ENCODE data around the gene RAB20.

Gene RAB20

GRCh38 chr13:110578363-110578762, 16.8 kb upstream of the RAB20 start:
- Histone ChIP-seq H2BK120ac (ENCODE audit: low read depth, low read length) (no peak overlapping the region), H2BK12ac (ENCODE audit: low read length) (no peak overlapping the region), H4K91ac (ENCODE audit: low read depth, low read length, poor library complexity) (no peak overlapping the region), H3K27ac (replicated peaks; ENCODE audit: low read length) (no peak overlapping the region), H3K79me1 (ENCODE audit: low read depth, low read length) (no peaks in the 10 kb centered on the region), H3K4me2 (ENCODE audit: insufficient read depth, low read length, poor library complexity, severe bottlenecking) (no peak overlapping the region), H2BK5ac (ENCODE audit: low read length) (no peak overlapping the region), H3K14ac (ENCODE audit: low read length) (no peak overlapping the region), H3K18ac (ENCODE audit: low read length) (no peak overlapping the region), H3K4me1 (ENCODE audit: control insufficient read depth in 2 of 2, insufficient read depth in 1 of 2, low read depth in 1 of 2, low read length in 2 of 2) (peaks cover 7 to 9% of the 10 kb centered on the region in 2 donors), H2AK5ac (ENCODE audit: low read depth, low read length) (no peak overlapping the region), H3K4me3 (ENCODE audit: low read length in 2 of 2) (no peak overlapping the region), H3K4ac (ENCODE audit: low read length) (no peak overlapping the region), H3K36me3 (replicated peaks in 1 of 2; ENCODE audit: control insufficient read depth in 2 of 2, insufficient read depth in 2 of 2, low read length in 2 of 2) (peaks cover 0 to 2% of the 10 kb centered on the region in 2 donors), H2AFZ (ENCODE audit: low read length) (no peak overlapping the region), H4K8ac (ENCODE audit: low read depth, low read length) (no peak overlapping the region), H2BK15ac (ENCODE audit: low read length) (no peak overlapping the region), H3K9me3 (replicated peaks in 1 of 2; ENCODE audit: control insufficient read depth in 2 of 2, insufficient read depth in 1 of 2, low read depth in 1 of 2, low read length in 2 of 2) (peaks cover 0 to 2% of the 10 kb centered on the region in 2 donors), H3K9ac (ENCODE audit: low read depth, low read length, poor library complexity) (no peak overlapping the region), H3K27me3 (ENCODE audit: control insufficient read depth in 3 of 3, insufficient read depth in 3 of 3, low read depth in 1 of 3, low read length in 3 of 3) (peaks cover 0 to 9% (median 0%) of the 10 kb centered on the region in 3 experiments), H3K23ac (ENCODE audit: low read depth, low read length, poor library complexity) (no peak overlapping the region)
- no peak for DNase-seq (ENCODE audit: low spot score)
- no CpG with 5 or more reads among the region's 10 CpGs for WGBS, 2 donors (ENCODE audit: extremely low coverage in 2 of 2, insufficient read length in 2 of 2, insufficient replicate concordance in 1 of 2)

DNA sequence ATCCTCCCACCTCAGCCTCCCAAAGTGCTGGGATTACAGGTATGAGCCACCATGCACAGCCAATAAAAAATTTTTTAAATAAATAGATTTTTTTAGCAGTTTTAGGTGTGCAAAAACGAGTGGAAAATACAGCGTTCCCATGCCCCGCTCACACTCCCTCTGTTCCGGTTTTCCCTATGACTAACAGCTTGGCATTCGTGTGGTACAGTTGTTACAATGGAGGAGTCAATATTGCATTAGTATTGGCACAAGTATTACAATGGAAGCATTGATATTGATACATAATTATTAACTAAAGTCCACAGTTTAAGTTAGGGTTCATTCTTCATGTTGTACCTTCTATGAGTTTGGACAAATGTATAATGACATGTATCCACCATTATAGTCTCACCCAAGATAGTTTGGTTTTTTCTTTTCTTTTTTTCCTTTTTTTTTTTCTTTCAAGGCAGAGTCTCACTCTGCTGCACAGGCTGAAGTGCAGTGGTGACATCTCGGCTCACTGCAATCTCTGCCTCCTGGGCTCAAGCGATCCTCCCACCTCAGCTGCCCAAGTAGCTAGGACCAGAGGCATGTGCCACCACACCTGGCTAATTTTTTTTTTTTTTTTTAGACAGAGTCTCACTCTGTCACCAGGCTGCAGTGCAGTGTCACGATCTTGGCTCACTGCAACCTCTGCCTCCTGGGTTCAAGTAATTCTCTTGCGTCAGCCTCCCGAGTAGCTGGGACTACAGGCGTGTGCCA, 15.4 kb upstream of the RAB20 start:
- no peak overlapping the region for H2BK5ac ChIP-seq (ENCODE audit: low read length)
- no CpG with 5 or more reads among the region's 11 CpGs for WGBS, 2 donors (ENCODE audit: extremely low coverage in 2 of 2, insufficient read length in 2 of 2, insufficient replicate concordance in 1 of 2)
- no peak overlapping the region for H3K4ac ChIP-seq (ENCODE audit: low read length)
- no peak overlapping the region for H2AK5ac ChIP-seq (ENCODE audit: low read depth, low read length)
- H4K8ac ChIP-seq (ENCODE audit: low read depth, low read length) = no peak overlapping the region
- no peak overlapping the region for H2BK15ac ChIP-seq (ENCODE audit: low read length)
- peaks cover 7 to 9% of the 10 kb centered on the region in 2 donors for H3K4me1 ChIP-seq (ENCODE audit: control insufficient read depth in 2 of 2, insufficient read depth in 1 of 2, low read depth in 1 of 2, low read length in 2 of 2)
- no peak overlapping the region for H3K27ac ChIP-seq (replicated peaks; ENCODE audit: low read length)
- no peak overlapping the region for H3K4me3 ChIP-seq (ENCODE audit: low read length in 2 of 2)
- no peak overlapping the region for H3K9ac ChIP-seq (ENCODE audit: low read depth, low read length, poor library complexity)
- no peak overlapping the region for H3K18ac ChIP-seq (ENCODE audit: low read length)
- H3K9me3 ChIP-seq (replicated peaks in 1 of 2; ENCODE audit: control insufficient read depth in 2 of 2, insufficient read depth in 1 of 2, low read depth in 1 of 2, low read length in 2 of 2) = no peaks in the 10 kb centered on the region
- peaks cover 0 to 16% (median 0%) of the 10 kb centered on the region in 3 experiments for H3K27me3 ChIP-seq (ENCODE audit: control insufficient read depth in 3 of 3, insufficient read depth in 3 of 3, low read depth in 1 of 3, low read length in 3 of 3)
- no peaks in the 10 kb centered on the region for H3K79me1 ChIP-seq (ENCODE audit: low read depth, low read length)
- no peak overlapping the region for H2BK12ac ChIP-seq (ENCODE audit: low read length)
- no peak overlapping the region for H3K14ac ChIP-seq (ENCODE audit: low read length)
- H3K4me2 ChIP-seq (ENCODE audit: insufficient read depth, low read length, poor library complexity, severe bottlenecking) = no peak overlapping the region
- no peak for DNase-seq (ENCODE audit: low spot score)
- H3K36me3 ChIP-seq (replicated peaks in 1 of 2; ENCODE audit: control insufficient read depth in 2 of 2, insufficient read depth in 2 of 2, low read length in 2 of 2) = no peaks in the 10 kb centered on the region
- H3K23ac ChIP-seq (ENCODE audit: low read depth, low read length, poor library complexity) = no peak overlapping the region
- no peak overlapping the region for H2AFZ ChIP-seq (ENCODE audit: low read length)
- no peak overlapping the region for H4K91ac ChIP-seq (ENCODE audit: low read depth, low read length, poor library complexity)
- H2BK120ac ChIP-seq (ENCODE audit: low read depth, low read length) = no peak overlapping the region

GRCh38 chr13:110576070-110576394, 14.5 kb upstream of the RAB20 start:
- Histone ChIP-seq H3K79me1 (ENCODE audit: low read depth, low read length) (no peaks in the 10 kb centered on the region), H3K27ac (replicated peaks; ENCODE audit: low read length) (no peak overlapping the region), H2AFZ (ENCODE audit: low read length) (no peak overlapping the region), H2BK120ac (ENCODE audit: low read depth, low read length) (no peak overlapping the region), H3K4ac (ENCODE audit: low read length) (no peak overlapping the region), H3K14ac (ENCODE audit: low read length) (no peak overlapping the region), H3K9ac (ENCODE audit: low read depth, low read length, poor library complexity) (no peak overlapping the region), H2BK5ac (ENCODE audit: low read length) (no peak overlapping the region), H3K23ac (ENCODE audit: low read depth, low read length, poor library complexity) (no peak overlapping the region), H3K18ac (ENCODE audit: low read length) (no peak overlapping the region), H3K4me3 (ENCODE audit: low read length in 2 of 2) (no peak overlapping the region), H4K8ac (ENCODE audit: low read depth, low read length) (no peak overlapping the region), H4K91ac (ENCODE audit: low read depth, low read length, poor library complexity) (no peak overlapping the region), H3K4me1 (ENCODE audit: control insufficient read depth in 2 of 2, insufficient read depth in 1 of 2, low read depth in 1 of 2, low read length in 2 of 2) (peaks cover 7 to 12% of the 10 kb centered on the region in 2 donors), H2AK5ac (ENCODE audit: low read depth, low read length) (no peak overlapping the region), H2BK12ac (ENCODE audit: low read length) (no peak overlapping the region), H3K27me3 (ENCODE audit: control insufficient read depth in 3 of 3, insufficient read depth in 3 of 3, low read depth in 1 of 3, low read length in 3 of 3) (peaks cover 0 to 22% (median 0%) of the 10 kb centered on the region in 3 experiments), H3K36me3 (replicated peaks in 1 of 2; ENCODE audit: control insufficient read depth in 2 of 2, insufficient read depth in 2 of 2, low read length in 2 of 2) (no peaks in the 10 kb centered on the region), H3K4me2 (ENCODE audit: insufficient read depth, low read length, poor library complexity, severe bottlenecking) (no peak overlapping the region), H3K9me3 (replicated peaks in 1 of 2; ENCODE audit: control insufficient read depth in 2 of 2, insufficient read depth in 1 of 2, low read depth in 1 of 2, low read length in 2 of 2) (no peaks in the 10 kb centered on the region), H2BK15ac (ENCODE audit: low read length) (no peak overlapping the region)
- DNase-seq (ENCODE audit: low spot score) = no peak
- WGBS, 2 donors (ENCODE audit: extremely low coverage in 2 of 2, insufficient read length in 2 of 2, insufficient replicate concordance in 1 of 2) = no CpG with 5 or more reads among the region's 7 CpGs

DNA sequence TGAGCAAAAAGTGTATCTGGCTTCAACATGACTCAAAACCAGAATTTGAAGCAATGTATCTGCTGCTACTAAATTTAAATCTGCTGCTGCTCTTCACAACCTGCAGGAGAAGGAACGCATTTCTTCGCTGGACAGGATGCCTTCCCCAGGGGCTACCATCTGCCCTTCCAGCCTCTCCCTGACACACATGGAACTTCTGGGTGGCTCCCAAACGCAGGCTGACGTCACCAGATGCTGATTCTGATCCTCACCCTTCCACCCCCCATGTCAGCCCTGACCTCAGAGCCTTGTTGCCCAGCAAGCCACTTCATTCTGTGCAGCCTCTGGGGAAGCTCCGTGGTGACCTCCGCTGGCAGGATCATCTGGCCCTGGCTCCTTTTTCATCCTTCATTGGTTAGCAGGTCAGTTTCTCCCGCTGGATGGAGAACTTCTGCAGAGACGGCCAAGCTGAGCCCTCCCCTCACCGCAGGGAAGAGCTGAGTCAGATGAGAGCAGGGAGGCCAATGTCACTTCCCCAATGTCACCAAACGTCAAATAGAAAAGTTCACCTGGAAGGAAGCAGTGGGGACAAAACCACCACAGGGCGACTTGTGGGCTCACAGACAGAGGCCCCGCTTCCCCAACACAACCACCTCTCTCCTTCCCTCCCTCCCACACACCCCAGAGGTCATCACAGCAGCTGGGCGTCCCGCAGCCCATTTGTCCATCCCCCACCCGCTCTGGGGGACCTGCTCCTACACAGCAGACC, 14.0 kb upstream of the RAB20 start:
- WGBS, 2 donors (ENCODE audit: extremely low coverage in 2 of 2, insufficient read length in 2 of 2, insufficient replicate concordance in 1 of 2) = no CpG with 5 or more reads among the region's 15 CpGs
- Histone ChIP-seq H3K27me3 (ENCODE audit: control insufficient read depth in 3 of 3, insufficient read depth in 3 of 3, low read depth in 1 of 3, low read length in 3 of 3) (peaks cover 0 to 22% (median 0%) of the 10 kb centered on the region in 3 experiments), H3K36me3 (replicated peaks in 1 of 2; ENCODE audit: control insufficient read depth in 2 of 2, insufficient read depth in 2 of 2, low read length in 2 of 2) (no peaks in the 10 kb centered on the region), H3K27ac (replicated peaks; ENCODE audit: low read length) (no peak overlapping the region), H2BK15ac (ENCODE audit: low read length) (no peak overlapping the region), H3K4me3 (ENCODE audit: low read length in 2 of 2) (no peak overlapping the region), H3K79me1 (ENCODE audit: low read depth, low read length) (no peaks in the 10 kb centered on the region), H2BK120ac (ENCODE audit: low read depth, low read length) (no peak overlapping the region), H4K8ac (ENCODE audit: low read depth, low read length) (no peak overlapping the region), H3K18ac (ENCODE audit: low read length) (no peak overlapping the region), H2BK5ac (ENCODE audit: low read length) (no peak overlapping the region), H3K9me3 (replicated peaks in 1 of 2; ENCODE audit: control insufficient read depth in 2 of 2, insufficient read depth in 1 of 2, low read depth in 1 of 2, low read length in 2 of 2) (no peaks in the 10 kb centered on the region), H3K9ac (ENCODE audit: low read depth, low read length, poor library complexity) (no peak overlapping the region), H2AK5ac (ENCODE audit: low read depth, low read length) (no peak overlapping the region), H2BK12ac (ENCODE audit: low read length) (no peak overlapping the region), H4K91ac (ENCODE audit: low read depth, low read length, poor library complexity) (no peak overlapping the region), H3K4ac (ENCODE audit: low read length) (no peak overlapping the region), H3K4me2 (ENCODE audit: insufficient read depth, low read length, poor library complexity, severe bottlenecking) (no peak overlapping the region), H3K14ac (ENCODE audit: low read length) (no peak overlapping the region), H3K23ac (ENCODE audit: low read depth, low read length, poor library complexity) (no peak overlapping the region), H3K4me1 (ENCODE audit: control insufficient read depth in 2 of 2, insufficient read depth in 1 of 2, low read depth in 1 of 2, low read length in 2 of 2) (peaks cover 7 to 12% of the 10 kb centered on the region in 2 donors), H2AFZ (ENCODE audit: low read length) (peak overlapping the region; percentile 31)
- DNase-seq (ENCODE audit: low spot score) = no peak
